ENCODE data around the gene TENT5C. TPM values are rescaled to one million over a fixed set of nuclear protein-coding genes. Genes with fewer than 3 reads are reported as not detected.

Gene TENT5C
- total RNA-seq, 3 donors from 2014 or later = 4.0 to 10.2 (median 10.2) TPM

- DNase-seq (ENCODE audit: low spot score in 2 of 2) = no peak
- intact Hi-C loops (cut with DNase I; ENCODE audit: low total_unique reads) = no loop called here
- H3K4me3 ChIP-seq = no peak overlapping the region
- H3K36me3 ChIP-seq = no peaks in the 10 kb centered on the region
- no peaks in the 10 kb centered on the region for H3K27me3 ChIP-seq
- TF ChIP-seq POLR2A (IDR thresholded peaks at IDR 0.05) = no peak
- TF ChIP-seq POLR2AphosphoS5 (IDR thresholded peaks at IDR 0.05) = no peak
- TF ChIP-seq CTCF (IDR thresholded peaks at IDR 0.05) = no peak
- H3K9me3 ChIP-seq = no peaks in the 10 kb centered on the region
- no peaks in the 10 kb centered on the region for H3K4me1 ChIP-seq
- H3K27ac ChIP-seq = no peak overlapping the region
Observed at GRCh38 chr1:117611894-117612483, 6.1 kb downstream of the TENT5C start.

GRCh38 chr1:117612517-117613248 lies 6.8 kb downstream of the TENT5C start:
- no peaks in the 10 kb centered on the region for H3K4me1 ChIP-seq
- peak overlapping the region; percentile 52 to 65 for H3K27ac ChIP-seq
- H3K9me3 ChIP-seq = no peaks in the 10 kb centered on the region
- no peaks in the 10 kb centered on the region for H3K27me3 ChIP-seq
- intact Hi-C loops (cut with DNase I; ENCODE audit: low total_unique reads) = no loop called here
- H3K4me3 ChIP-seq = no peak overlapping the region
- H3K36me3 ChIP-seq = no peaks in the 10 kb centered on the region
- DNase-seq (ENCODE audit: low spot score in 2 of 2) = peak in 1 of 2 donors; percentile 10
- TF ChIP-seq POLR2AphosphoS5 (IDR thresholded peaks at IDR 0.05) = no peak
- no peak for TF ChIP-seq CTCF (IDR thresholded peaks at IDR 0.05)
- no peak for TF ChIP-seq POLR2A (IDR thresholded peaks at IDR 0.05)

GRCh38 chr1:117613249-117613968 lies 7.6 kb downstream of the TENT5C start:
- Histone ChIP-seq H3K9me3 (no peaks in the 10 kb centered on the region), H3K27me3 (no peaks in the 10 kb centered on the region), H3K36me3 (no peaks in the 10 kb centered on the region), H3K4me3 (no peak overlapping the region), H3K4me1 (no peaks in the 10 kb centered on the region), H3K27ac (peak overlapping the region; percentile 52 to 65)
- intact Hi-C loops (cut with DNase I; ENCODE audit: low total_unique reads) = no loop called here
- TF ChIP-seq POLR2A (IDR thresholded peaks at IDR 0.05) (no peak), CTCF (IDR thresholded peaks at IDR 0.05) (no peak), POLR2AphosphoS5 (IDR thresholded peaks at IDR 0.05) (no peak)
- peak in 1 of 2 donors; percentile 14 for DNase-seq (ENCODE audit: low spot score in 2 of 2)

GRCh38 chr1:117613969-117614729 lies 8.3 kb downstream of the TENT5C start:
- H3K27me3 ChIP-seq = no peaks in the 10 kb centered on the region
- H3K4me3 ChIP-seq = no peak overlapping the region
- no peaks in the 10 kb centered on the region for H3K9me3 ChIP-seq
- peak overlapping the region; percentile 52 to 65 for H3K27ac ChIP-seq
- no peaks in the 10 kb centered on the region for H3K4me1 ChIP-seq
- TF ChIP-seq POLR2AphosphoS5 (IDR thresholded peaks at IDR 0.05) (no peak), CTCF (IDR thresholded peaks at IDR 0.05) (no peak), POLR2A (IDR thresholded peaks at IDR 0.05) (no peak)
- peak in 1 of 2 donors; percentile 8 for DNase-seq (ENCODE audit: low spot score in 2 of 2)
- H3K36me3 ChIP-seq = no peaks in the 10 kb centered on the region
- intact Hi-C loops (cut with DNase I; ENCODE audit: low total_unique reads) = no loop called here

Measured in breast epithelium (tissue), 4 donors.